GM21786 (cell line): ENCODE data around the gene GCK.
"Not testable (repeated sequence)": the region's sequence is repeated elsewhere in the genome, so short reads cannot be mapped to it uniquely, and the experiment has no call there.

Experiments used
- ATAC-seq: cut with Tn5 transposase; IDR thresholded peaks from one replicate; pipeline ENCODE4 v1.9.1; 2021; ENCODE audit not compliant: unreplicated experiment

GCK gene

GRCh38 chr7:44210107-44210506 is 20.9 kb upstream of the GCK start:
- ATAC-seq, result no peak

GRCh38 chr7:44208085-44208484 is 18.8 kb upstream of the GCK start:
- no peak for ATAC-seq

GRCh38 chr7:44206008-44206407 is 16.8 kb upstream of the GCK start:
- ATAC-seq, result no peak

- ATAC-seq, result no peak
These were observed 12.6 kb upstream of the GCK start for GRCh38 chr7:44201813-44202212.

- ATAC-seq, result peak; percentile 99
These were observed 11.6 kb upstream of the GCK start, which contains the start of gene YKT6 for GRCh38 chr7:44200699-44201461. TSS of gene YKT6 (plus strand) at chr7:44200978. CDS start at chr7:44201136, 158 bp downstream.

- ATAC-seq, result not testable (repeated sequence)
These were observed 10.9 kb upstream of the GCK start for GRCh38 chr7:44200163-44200562.

- ATAC-seq, result no peak
These were observed 8.2 kb upstream of the GCK start for GRCh38 chr7:44197474-44197873.

GRCh38 chr7:44196450-44196872 is 7.2 kb upstream of the GCK start:
- ATAC-seq, result no peak

- no peak for ATAC-seq
These were observed 6.7 kb upstream of the GCK start for GRCh38 chr7:44195889-44196288.

- ATAC-seq, result no peak
These were observed 5.4 kb upstream of the GCK start for GRCh38 chr7:44194562-44195145.

- no peak for ATAC-seq
These were observed 4.8 kb upstream of the GCK start for GRCh38 chr7:44194069-44194468.

- no peak for ATAC-seq
These were observed 4.0 kb upstream of the GCK start for GRCh38 chr7:44193011-44193802.

GRCh38 chr7:44191171-44191570 is 1.9 kb upstream of the GCK start:
- ATAC-seq, result no peak

- ATAC-seq, result no peak
These were observed 994 bp upstream of the GCK start for GRCh38 chr7:44189993-44190872.

GRCh38 chr7:44188480-44189225 is 586 bp downstream of the GCK start:
- no peak for ATAC-seq

GRCh38 chr7:44187636-44188416 is 1.4 kb downstream of the GCK start:
- ATAC-seq, result no peak

GRCh38 chr7:44186736-44187135 is 2.5 kb downstream of the GCK start:
- no peak for ATAC-seq

GRCh38 chr7:44185729-44186128 is 3.5 kb downstream of the GCK start:
- ATAC-seq, result no peak

GRCh38 chr7:44184873-44185446 is 4.3 kb downstream of the GCK start:
- ATAC-seq, result no peak
